GM19193 (cell line): ENCODE data around the gene SLC25A6.
A peak's percentile ranks its signal among the peaks of the same experiment; 100 is the strongest.

Experiments
- POLR2A ChIP-seq: IDR thresholded peaks from 4 replicates; pipeline ENCODE4 v1.6.1; 2011; ENCODE audit not compliant: insufficient read depth, insufficient read length; ENCODE audit errors: extremely low read depth

SLC25A6 gene

DNA sequence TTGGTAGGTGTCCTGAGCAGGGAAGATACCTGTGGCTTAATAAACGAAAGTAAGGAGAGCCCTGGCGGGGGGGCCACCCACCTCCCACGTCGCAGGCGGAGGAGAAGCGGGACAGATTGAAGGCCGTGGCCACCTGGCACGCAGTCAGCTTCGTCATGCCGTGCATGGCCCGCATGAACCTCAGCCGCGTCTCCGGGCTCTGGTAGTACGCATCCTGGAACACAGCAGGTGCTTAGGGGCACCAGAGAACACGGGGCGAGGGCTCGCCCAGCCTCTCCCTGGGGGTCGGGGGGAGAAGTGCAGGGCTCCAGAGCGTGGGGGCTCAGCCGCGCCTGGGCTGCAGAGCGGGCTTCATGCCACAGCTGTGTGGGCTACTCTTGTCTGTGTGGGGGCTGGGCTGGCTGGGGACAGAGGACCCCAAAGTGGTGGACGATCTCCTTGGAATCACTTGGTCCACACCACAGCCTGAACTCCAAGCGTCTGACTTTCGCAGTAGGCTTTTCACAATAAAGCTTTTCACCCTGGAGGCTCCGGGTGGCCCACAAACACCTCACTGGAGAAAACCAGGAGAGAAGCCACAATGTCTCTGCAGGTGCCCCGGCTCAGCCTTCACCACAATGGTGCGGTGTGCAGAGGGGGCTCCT, 27.1 kb upstream of the SLC25A6 start:
- no peak for TF ChIP-seq POLR2A

DNA sequence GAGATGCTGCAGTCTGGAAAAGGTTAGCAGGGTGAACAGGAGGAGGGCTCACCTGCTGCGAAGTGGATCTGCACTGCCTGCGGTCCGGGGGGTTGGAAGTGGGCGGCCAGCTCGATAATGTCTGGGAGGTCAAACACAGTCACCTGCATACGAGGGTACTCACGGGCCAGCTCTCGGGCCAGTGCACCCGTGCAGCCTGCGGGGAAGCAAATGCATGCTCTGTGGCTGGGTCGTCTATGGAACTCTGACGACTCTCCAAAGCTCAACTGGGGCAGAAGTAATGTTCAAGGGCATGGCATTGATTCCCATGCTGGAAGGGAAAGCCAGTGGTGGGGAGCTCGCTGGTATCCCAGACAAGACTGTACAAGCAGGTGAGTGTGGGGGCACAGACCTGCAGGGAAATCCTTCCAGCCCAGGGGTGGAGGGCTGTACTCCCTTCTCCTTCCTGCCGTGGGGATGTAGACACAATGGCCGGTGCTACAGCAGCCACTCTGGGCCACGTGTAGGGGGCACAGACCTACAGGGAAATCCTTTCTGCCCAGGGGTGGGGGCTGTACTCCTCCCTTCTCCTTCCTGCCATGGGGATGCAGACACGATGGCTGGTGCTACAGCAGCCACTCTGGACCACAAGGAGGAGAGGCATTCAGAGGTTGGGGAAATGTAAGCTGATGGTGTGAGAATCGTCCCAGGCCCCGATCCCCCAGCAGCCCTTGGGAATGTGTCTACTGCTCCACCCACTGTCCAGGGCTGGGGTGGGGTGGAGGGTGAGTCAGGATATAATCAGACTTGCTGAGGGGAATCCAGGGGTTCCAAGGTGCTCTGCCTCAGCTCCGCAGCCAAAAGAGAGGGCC, 26.2 kb upstream of the SLC25A6 start:
- TF ChIP-seq POLR2A, result peak; percentile 36

DNA sequence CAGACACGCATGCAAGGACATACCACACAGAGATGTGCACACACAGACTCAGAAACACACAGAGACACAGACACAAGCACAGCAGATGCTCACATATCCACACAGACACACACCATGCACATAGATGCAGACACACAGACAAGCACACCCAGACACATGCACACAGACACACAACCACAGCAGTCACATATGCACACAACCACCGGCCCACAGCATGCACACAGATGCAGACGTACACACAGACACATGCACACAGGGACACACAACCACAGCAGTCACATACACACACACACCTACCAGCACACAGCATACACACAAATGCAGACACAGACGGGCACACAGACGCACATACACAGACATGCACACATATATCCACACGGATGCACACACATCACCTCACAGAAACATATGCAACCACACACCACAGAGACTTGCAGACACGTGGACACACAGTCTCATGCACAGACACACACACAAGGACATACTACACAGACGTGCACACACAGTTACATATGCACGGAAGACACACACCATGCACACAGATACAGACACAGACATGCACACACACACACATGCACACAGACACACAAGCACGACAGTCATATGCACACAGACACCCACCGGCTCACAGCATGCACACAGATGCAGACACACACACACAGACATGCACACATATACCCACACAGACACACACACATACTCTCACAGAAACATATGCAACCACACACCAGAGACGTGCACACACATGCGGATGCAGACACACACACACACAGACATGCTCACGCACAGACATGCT, 25.2 kb upstream of the SLC25A6 start:
- peak; percentile 5 for TF ChIP-seq POLR2A

DNA sequence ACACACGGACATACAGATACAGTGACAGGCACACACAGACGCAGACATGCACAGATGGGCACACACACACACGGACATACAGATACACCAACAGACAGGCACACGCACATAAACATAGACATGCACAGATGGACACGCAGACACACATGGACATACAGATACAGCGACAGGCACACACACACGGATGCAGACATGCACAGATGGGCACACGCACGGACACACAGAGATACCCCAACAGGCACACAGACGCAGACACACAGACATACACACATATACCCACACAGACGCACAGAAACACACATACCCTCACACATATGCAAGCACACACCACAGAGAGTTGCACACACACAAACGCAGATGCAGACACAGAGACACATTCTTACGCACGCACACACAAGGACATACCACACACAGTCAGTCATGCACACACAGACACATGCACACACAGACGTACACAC, 24.4 kb upstream of the SLC25A6 start:
- TF ChIP-seq POLR2A, result no peak

DNA sequence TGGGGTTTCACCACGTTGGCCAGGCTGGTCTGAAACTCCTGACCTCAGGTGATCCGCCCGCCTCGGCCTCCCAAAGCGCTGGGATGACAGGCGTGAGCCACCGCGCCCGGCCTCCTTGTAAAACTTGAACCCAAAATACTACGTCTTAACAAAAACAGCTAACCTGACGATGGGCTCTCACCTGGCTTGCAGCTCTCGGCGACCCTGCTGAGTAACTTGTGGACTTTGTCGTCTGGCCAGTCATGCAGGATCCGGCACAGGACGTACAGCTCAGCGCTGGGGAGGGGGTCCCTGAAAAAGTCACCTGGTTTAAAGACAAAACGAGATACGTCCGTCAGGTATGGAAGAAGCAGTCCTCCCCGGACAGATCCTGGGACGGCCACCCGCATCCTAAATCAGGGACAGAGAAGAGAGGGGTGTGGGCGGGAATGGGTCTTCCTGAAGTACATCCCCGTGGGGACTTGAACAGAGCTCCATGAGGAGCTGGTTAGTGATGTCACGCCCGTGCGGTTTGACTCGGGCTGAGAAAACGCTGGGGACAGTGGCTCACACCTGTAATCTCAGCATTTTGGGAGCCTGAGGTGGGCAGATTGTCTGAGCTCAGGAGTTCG, 20.7 kb upstream of the SLC25A6 start:
- TF ChIP-seq POLR2A, result no peak

DNA sequence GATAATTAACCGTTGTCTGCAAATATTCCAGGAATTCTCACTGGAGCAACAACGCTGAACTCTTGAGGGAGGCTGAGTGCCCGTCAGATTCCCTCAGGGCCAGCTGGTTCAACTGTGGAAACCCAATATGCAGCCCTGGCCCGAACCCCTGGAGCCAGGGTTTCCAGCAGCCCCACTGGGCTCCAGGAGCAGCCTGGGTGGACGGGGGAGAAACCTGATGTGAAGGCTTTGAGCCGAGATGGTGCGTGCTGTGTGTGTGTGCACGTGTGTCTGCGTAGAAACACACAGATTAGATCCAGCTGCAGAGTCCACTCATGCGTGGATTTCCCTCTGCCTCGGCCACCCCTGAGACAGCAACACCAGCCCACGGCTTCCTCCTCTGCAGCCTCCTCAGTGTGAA, 19.4 kb upstream of the SLC25A6 start:
- no peak for TF ChIP-seq POLR2A

DNA sequence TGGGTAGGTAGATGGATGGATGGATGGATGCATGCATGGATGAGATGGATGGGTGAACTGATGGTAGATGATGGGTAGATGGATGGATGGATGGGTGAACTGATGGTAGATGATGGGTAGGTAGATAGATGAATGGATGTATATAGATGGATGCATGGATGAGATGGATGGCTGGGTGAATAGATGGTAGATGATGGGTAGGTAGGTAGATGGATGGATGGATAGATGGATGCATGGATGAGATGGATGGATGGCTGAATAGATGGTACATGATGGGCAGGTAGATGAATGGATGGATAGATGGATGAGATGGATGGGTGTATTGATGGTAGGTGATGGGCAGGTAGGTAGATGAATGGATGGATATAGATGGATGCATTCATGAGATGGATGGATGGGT, 15.1 kb upstream of the SLC25A6 start:
- no peak for TF ChIP-seq POLR2A

DNA sequence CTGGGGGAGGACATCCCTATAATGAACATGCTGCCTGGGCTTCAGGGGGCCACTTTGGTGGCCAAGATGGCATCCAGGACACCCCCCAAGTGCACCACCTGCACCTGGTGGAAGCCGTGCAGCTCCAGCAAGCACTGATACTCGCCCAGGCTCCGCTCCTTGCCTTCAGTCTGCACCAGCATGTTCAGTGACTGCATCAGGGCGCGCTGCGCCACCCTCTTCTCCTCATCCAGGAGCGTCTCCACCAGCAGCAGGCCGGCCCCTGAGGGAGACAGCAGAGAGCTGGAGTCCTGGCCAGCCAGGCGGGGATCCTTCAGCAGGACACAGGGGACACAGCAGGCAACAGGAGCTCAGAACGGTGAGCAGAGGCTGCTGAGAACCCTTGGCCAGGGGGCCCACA, 11.3 kb upstream of the SLC25A6 start:
- TF ChIP-seq POLR2A, result no peak

DNA sequence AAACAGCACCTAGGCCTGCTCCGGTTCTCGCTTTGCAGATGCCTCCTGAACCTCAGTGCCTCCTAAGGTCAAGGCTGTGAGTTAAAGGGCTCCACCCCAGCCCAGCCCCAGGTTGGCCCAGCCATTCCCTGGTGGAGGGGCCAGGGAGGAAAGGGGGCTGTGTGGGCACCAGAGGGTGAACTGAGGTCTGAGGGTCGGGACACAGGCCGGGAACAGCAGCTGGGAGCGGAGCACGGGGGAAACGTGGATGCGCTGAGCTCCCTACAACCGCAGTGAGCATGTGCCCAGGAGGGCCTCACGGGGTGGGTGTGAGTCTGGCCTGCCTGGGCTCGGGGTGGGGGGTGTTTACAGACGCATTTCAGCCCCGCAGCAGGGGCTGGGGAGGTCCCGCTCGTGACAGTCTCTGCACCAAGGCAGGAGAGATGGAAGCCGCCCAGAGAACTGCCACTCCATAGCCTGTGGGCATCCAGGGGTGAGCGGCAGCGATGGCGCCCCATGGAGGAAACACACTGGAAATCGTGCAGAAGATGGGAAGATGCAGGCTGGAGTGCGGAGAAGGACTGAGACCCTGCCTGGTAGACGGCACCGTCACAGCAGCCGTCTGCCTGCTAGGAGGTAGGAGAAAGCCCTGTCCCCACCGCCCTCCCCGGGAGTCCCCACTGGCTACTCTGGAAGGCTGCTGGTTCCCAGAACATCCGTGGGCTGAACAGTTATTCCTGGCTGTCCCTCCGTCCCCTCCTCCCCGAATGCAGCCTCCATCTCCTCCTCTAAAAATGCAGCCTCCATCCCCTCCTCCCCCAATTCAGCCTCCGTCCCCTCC, 9.9 kb upstream of the SLC25A6 start:
- no peak for TF ChIP-seq POLR2A

DNA sequence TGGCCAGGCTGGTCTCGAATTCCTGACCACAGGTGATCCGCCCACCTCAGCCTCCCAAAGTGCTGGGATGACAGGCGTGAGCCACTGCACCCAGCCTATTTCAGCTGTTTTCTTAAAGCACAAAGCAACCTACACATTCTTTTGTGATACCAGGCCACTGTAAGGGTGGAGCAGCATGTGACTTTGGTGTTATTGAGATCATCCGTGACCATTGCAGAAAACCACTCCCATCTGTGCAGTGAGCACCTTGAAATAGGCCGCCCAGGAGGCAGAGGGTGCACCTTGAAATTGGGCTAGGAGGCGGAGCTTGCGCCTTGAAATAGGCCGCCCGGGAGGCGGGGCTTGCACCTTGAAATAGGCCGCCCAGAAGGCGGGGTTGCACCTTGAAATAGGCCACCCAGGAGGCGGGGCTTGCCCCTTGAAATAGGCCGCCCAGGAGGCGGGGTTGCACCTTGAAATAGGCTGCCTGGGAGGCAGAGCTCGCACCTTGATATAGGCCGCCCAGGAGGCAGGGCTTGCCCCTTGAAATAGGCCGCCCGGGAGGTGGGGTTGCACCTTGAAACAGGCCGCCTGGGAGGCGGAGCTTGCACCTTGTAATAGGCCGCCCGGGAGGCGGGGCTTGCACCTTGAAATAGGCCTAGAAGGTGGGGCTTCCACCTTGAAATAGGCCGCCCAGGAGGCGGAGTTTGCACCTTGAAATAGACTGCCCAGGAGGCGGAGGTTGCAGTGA, 9.0 kb upstream of the SLC25A6 start:
- no peak for TF ChIP-seq POLR2A

GRCh38 chrX:1400049-1400448, 8.1 kb upstream of the SLC25A6 start:
- peak; percentile 25 for TF ChIP-seq POLR2A

DNA sequence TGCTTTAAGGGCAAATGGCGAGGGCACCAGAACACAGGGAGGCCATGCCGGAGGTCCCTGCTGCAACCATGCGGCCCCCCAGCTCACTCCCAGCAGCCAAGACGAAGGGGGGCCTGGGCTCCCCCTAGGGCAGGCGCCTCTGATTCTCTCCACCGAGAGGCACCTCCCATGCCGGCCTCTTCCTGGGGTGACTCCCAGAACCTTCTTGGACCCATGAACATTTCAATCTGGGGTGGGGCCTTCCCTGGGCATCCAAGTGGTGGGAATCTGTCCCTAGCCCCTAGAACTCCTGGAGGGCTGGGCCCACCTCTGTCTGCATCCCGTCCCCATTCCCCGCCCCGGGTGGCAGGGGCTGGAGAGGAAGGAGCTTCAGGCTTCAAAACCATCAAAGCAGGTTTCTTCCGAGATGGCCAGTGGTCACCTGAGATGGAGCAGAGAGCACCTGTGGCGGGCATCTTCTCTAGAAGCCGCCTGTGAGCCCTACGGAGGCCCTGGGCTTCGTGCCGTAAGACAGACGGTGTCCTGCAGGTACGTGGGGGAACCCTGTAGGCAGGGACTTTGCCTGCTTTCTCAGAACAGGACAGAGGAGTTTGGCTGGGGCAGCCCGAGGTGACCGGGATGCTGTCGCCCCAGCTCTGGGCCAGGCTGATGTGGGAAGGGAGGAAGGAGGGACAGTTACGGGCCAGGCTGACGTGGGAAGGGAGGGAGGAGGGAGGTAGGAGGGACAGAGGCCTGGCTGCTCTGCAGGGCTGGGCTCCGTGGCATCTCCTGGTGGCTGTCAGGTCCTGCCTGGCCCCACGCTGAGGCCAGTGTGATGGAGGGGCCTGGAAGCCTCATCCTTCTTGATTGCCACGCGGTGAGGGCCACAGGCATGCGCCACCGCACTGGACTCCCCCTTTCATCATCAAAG, 6.8 kb upstream of the SLC25A6 start:
- no peak for TF ChIP-seq POLR2A
